Ishikawa (cell line): ENCODE measurements around the gene PDE3A.

Experiments used
- CEBPB ChIP-seq: IDR thresholded peaks from 2 replicates; pipeline ENCODE4 v1.6.1; 2012
- CREB1 ChIP-seq: IDR thresholded peaks from 2 replicates; pipeline ENCODE4 v1.6.1; 2012; ENCODE audit warnings: low read depth
- EP300 ChIP-seq: IDR thresholded peaks from 2 replicates; pipeline ENCODE4 v1.6.1; 2012; ENCODE audit warnings: borderline replicate concordance
- FOXM1 ChIP-seq: IDR thresholded peaks from 2 replicates; pipeline ENCODE4 v1.6.1; 2012; ENCODE audit warnings: low read depth, borderline replicate concordance
- MAX ChIP-seq: IDR thresholded peaks from 2 replicates; pipeline ENCODE4 v1.6.1; 2012
- RAD21 ChIP-seq: IDR thresholded peaks from 2 replicates; pipeline ENCODE4 v1.6.1; 2012; ENCODE audit warnings: low read depth
- REST ChIP-seq: IDR thresholded peaks from 2 replicates; pipeline ENCODE4 v1.6.1; 2012; ENCODE audit warnings: low read depth, mild to moderate bottlenecking
- TAF1 ChIP-seq: IDR thresholded peaks from 2 replicates; pipeline ENCODE4 v1.6.1; 2012; ENCODE audit warnings: low read depth, mild to moderate bottlenecking
- TEAD4 ChIP-seq: IDR thresholded peaks from 2 replicates; pipeline ENCODE4 v1.6.1; 2012
- USF1 ChIP-seq: IDR thresholded peaks from 2 replicates; pipeline ENCODE4 v1.6.1; 2012
- ZBTB7A ChIP-seq: IDR thresholded peaks from 2 replicates; pipeline ENCODE4 v1.6.1; 2012; ENCODE audit warnings: low read depth

GRCh38 chr12:20547816-20548575 is 179.7 kb downstream of the PDE3A start:
- no peak for TF ChIP-seq RAD21
- TF ChIP-seq TEAD4, result no peak
- TF ChIP-seq CREB1, result no peak
- TF ChIP-seq USF1, result no peak
- no peak for TF ChIP-seq EP300
- TF ChIP-seq TAF1, result no peak
- TF ChIP-seq CEBPB, result no peak
- TF ChIP-seq ZBTB7A, result no peak
- no peak for TF ChIP-seq REST
- no peak for TF ChIP-seq MAX
- TF ChIP-seq FOXM1, result no peak
